ENCODE measurements around the gene LPP. TPM values are rescaled to one million over a fixed set of nuclear protein-coding genes. Genes with fewer than 3 reads are reported as not detected.
A peak's percentile ranks its signal among the peaks of the same experiment; 100 is the strongest.

LPP gene
- total RNA-seq, 1 donor, result 77.4 TPM

GRCh38 chr3:188389711-188390342 is 235.9 kb downstream of the LPP start:
- H2AFZ ChIP-seq (ENCODE audit: low read length), result no peak overlapping the region
- no peaks in the 10 kb centered on the region for H3K36me3 ChIP-seq (ENCODE audit: insufficient read depth, low read length)
- TF ChIP-seq, protein P1, sequence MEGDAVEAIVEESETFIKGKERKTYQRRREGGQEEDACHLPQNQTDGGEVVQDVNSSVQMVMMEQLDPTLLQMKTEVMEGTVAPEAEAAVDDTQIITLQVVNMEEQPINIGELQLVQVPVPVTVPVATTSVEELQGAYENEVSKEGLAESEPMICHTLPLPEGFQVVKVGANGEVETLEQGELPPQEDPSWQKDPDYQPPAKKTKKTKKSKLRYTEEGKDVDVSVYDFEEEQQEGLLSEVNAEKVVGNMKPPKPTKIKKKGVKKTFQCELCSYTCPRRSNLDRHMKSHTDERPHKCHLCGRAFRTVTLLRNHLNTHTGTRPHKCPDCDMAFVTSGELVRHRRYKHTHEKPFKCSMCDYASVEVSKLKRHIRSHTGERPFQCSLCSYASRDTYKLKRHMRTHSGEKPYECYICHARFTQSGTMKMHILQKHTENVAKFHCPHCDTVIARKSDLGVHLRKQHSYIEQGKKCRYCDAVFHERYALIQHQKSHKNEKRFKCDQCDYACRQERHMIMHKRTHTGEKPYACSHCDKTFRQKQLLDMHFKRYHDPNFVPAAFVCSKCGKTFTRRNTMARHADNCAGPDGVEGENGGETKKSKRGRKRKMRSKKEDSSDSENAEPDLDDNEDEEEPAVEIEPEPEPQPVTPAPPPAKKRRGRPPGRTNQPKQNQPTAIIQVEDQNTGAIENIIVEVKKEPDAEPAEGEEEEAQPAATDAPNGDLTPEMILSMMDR (IDR thresholded peaks at IDR 0.05; ENCODE audit: extremely low read depth, low read depth, low read length), result no peak
- H3K27ac ChIP-seq (ENCODE audit: low read depth, low read length), result no peak overlapping the region
- H3K9me3 ChIP-seq (ENCODE audit: low read depth, low read length), result no peaks in the 10 kb centered on the region
- no peak overlapping the region for H3K4me3 ChIP-seq (ENCODE audit: insufficient read depth, low read length)
- no peaks in the 10 kb centered on the region for H3K27me3 ChIP-seq (ENCODE audit: insufficient read depth, low read length)
- H4K20me1 ChIP-seq (ENCODE audit: insufficient read depth, low read length), result peaks cover 7% of the 10 kb centered on the region
- H3K4me1 ChIP-seq (ENCODE audit: insufficient read depth, low read length), result peaks cover 27% of the 10 kb centered on the region
- H3K4me2 ChIP-seq (ENCODE audit: insufficient read depth, low read length), result no peak overlapping the region
- H3K79me2 ChIP-seq (ENCODE audit: insufficient read depth, low read length), result peaks cover 74% of the 10 kb centered on the region
- DNase-seq (ENCODE audit: insufficient read length, low spot score, missing footprints), result peak; percentile 42

- Histone ChIP-seq H3K4me1 (ENCODE audit: insufficient read depth, low read length) (peaks cover 24% of the 10 kb centered on the region), H3K4me2 (ENCODE audit: insufficient read depth, low read length) (no peak overlapping the region)
Measured at GRCh38 chr3:188390343-188390718, 236.4 kb downstream of the LPP start.

GRCh38 chr3:188390775-188391443 is 237.0 kb downstream of the LPP start:
- peaks cover 19% of the 10 kb centered on the region for H3K4me1 ChIP-seq (ENCODE audit: insufficient read depth, low read length)
- peak overlapping the region; percentile 1 for H3K27ac ChIP-seq (ENCODE audit: low read depth, low read length)
- no peak for DNase-seq (ENCODE audit: insufficient read length, low spot score, missing footprints)
- H4K20me1 ChIP-seq (ENCODE audit: insufficient read depth, low read length), result peaks cover 7% of the 10 kb centered on the region
- no peak overlapping the region for H3K4me3 ChIP-seq (ENCODE audit: insufficient read depth, low read length)
- no peaks in the 10 kb centered on the region for H3K9me3 ChIP-seq (ENCODE audit: low read depth, low read length)
- no peaks in the 10 kb centered on the region for H3K27me3 ChIP-seq (ENCODE audit: insufficient read depth, low read length)
- peaks cover 65% of the 10 kb centered on the region for H3K79me2 ChIP-seq (ENCODE audit: insufficient read depth, low read length)
- no peak overlapping the region for H2AFZ ChIP-seq (ENCODE audit: low read length)
- H3K4me2 ChIP-seq (ENCODE audit: insufficient read depth, low read length), result no peak overlapping the region
- H3K36me3 ChIP-seq (ENCODE audit: insufficient read depth, low read length), result no peaks in the 10 kb centered on the region
- TF ChIP-seq, protein P1 (IDR thresholded peaks at IDR 0.05; ENCODE audit: extremely low read depth, low read depth, low read length), result no peak

More at GRCh38 chr3:188390343-188390718, 236.4 kb downstream of the LPP start:
- TF ChIP-seq, protein P1 (IDR thresholded peaks at IDR 0.05; ENCODE audit: extremely low read depth, low read depth, low read length), result no peak
- Histone ChIP-seq H3K4me3 (ENCODE audit: insufficient read depth, low read length) (no peak overlapping the region), H3K27me3 (ENCODE audit: insufficient read depth, low read length) (no peaks in the 10 kb centered on the region), H3K27ac (ENCODE audit: low read depth, low read length) (peak overlapping the region; percentile 1), H3K36me3 (ENCODE audit: insufficient read depth, low read length) (no peaks in the 10 kb centered on the region), H2AFZ (ENCODE audit: low read length) (no peak overlapping the region), H3K79me2 (ENCODE audit: insufficient read depth, low read length) (peaks cover 69% of the 10 kb centered on the region), H3K9me3 (ENCODE audit: low read depth, low read length) (no peaks in the 10 kb centered on the region), H4K20me1 (ENCODE audit: insufficient read depth, low read length) (peaks cover 7% of the 10 kb centered on the region)
- no peak for DNase-seq (ENCODE audit: insufficient read length, low spot score, missing footprints)

GRCh38 chr3:188391592-188391991 is 237.6 kb downstream of the LPP start:
- no peaks in the 10 kb centered on the region for H3K9me3 ChIP-seq (ENCODE audit: low read depth, low read length)
- no peak overlapping the region for H3K4me2 ChIP-seq (ENCODE audit: insufficient read depth, low read length)
- peaks cover 12% of the 10 kb centered on the region for H3K4me1 ChIP-seq (ENCODE audit: insufficient read depth, low read length)
- no peaks in the 10 kb centered on the region for H3K36me3 ChIP-seq (ENCODE audit: insufficient read depth, low read length)
- TF ChIP-seq, protein P1 (IDR thresholded peaks at IDR 0.05; ENCODE audit: extremely low read depth, low read depth, low read length), result no peak
- H3K79me2 ChIP-seq (ENCODE audit: insufficient read depth, low read length), result peaks cover 69% of the 10 kb centered on the region
- no peaks in the 10 kb centered on the region for H3K27me3 ChIP-seq (ENCODE audit: insufficient read depth, low read length)
- H3K27ac ChIP-seq (ENCODE audit: low read depth, low read length), result no peak overlapping the region
- no peak overlapping the region for H2AFZ ChIP-seq (ENCODE audit: low read length)
- no peak for DNase-seq (ENCODE audit: insufficient read length, low spot score, missing footprints)
- peaks cover 7% of the 10 kb centered on the region for H4K20me1 ChIP-seq (ENCODE audit: insufficient read depth, low read length)
- no peak overlapping the region for H3K4me3 ChIP-seq (ENCODE audit: insufficient read depth, low read length)
